Lower leg skin (tissue), 4 donors: Measurements from ENCODE around the gene CSTB. TPM values are rescaled to one million over a fixed set of nuclear protein-coding genes. Genes with fewer than 3 reads are reported as not detected.

Experiments used
- DNase-seq, 2 donors: peaks; one replicate each; pipeline ENCODE4 v3.0.0-alpha.2; 2019; ENCODE audit warnings: low spot score in 2 of 2
- H3K4me3 ChIP-seq: fragments of 200-600 bp; sonication (generic); 2 replicates; pipeline ENCODE4 v1.5.1; 2017; ENCODE audit warnings: mild to moderate bottlenecking, low read depth; ENCODE audit not compliant: poor library complexity, severe bottlenecking
- CTCF ChIP-seq, 3 donors: fragments of 450-650 bp; IDR thresholded peaks; one replicate each; pipeline ENCODE4 v1.5.1; 2016; ENCODE audit warnings: antibody characterized with exemption in 3 of 3, mild to moderate bottlenecking in 3 of 3, moderate library complexity in 2 of 3
- POLR2A ChIP-seq, 2 donors: fragments of 450-650 bp; IDR thresholded peaks; one replicate each; pipeline ENCODE4 v1.6.1; 2016 to 2017; ENCODE audit warnings: antibody characterized with exemption in 2 of 2, mild to moderate bottlenecking in 1 of 2, moderate library complexity in 1 of 2
- WGBS, 2 donors: methylation state at CpG; one replicate each; pipeline ENCODE4 v1.1.5; 2018; 5-methylcytosine and 5-hydroxymethylcytosine counted together
- intact Hi-C: fragments of 100-400 bp; cut with DNase I; formaldehyde crosslinking; loops from one replicate; pipeline ENCODE4 v1.15.0; 2023; ENCODE audit warnings: low total_unique reads
- total RNA-seq, 4 donors: library from RNA; depleted of rRNA; stranded (reverse); fragments of >200 nt; gene quantifications; one replicate each; pipeline ENCODE4 v1.1.0, GENCODE V29; 2016

Gene CSTB
- total RNA-seq, 4 donors from 2014 or later, result 11.0 to 29.3 (median 21.8) TPM

- intact Hi-C loops, result loop anchor here (10.0 kb wide), 1 partner anchor 118 kb away; no protein-coding TSS in a partner anchor
- TF ChIP-seq CTCF (IDR thresholded peaks at IDR 0.05) (no peak), POLR2A (IDR thresholded peaks at IDR 0.05) (no peak)
- DNase-seq, result no peak
- no peak overlapping the region for H3K4me3 ChIP-seq
- 74 to 79% methylated on average over 5 of the region's 5 CpGs for WGBS, 2 donors
Observed at GRCh38 chr21:43782431-43783097, 6.5 kb upstream of the CSTB start.

- WGBS, 2 donors, result 77 to 94% methylated on average over 6 of the region's 6 CpGs
- no peak for TF ChIP-seq CTCF (IDR thresholded peaks at IDR 0.05)
- no peak for TF ChIP-seq POLR2A (IDR thresholded peaks at IDR 0.05)
- DNase-seq, result no peak
- intact Hi-C loops, result loop anchor here (10.0 kb wide), 1 partner anchor 117 kb away; no protein-coding TSS in a partner anchor
- no peak overlapping the region for H3K4me3 ChIP-seq
Observed at GRCh38 chr21:43781846-43782245, 5.7 kb upstream of the CSTB start.

GRCh38 chr21:43779660-43780059, 3.6 kb upstream of the CSTB start:
- TF ChIP-seq CTCF (IDR thresholded peaks at IDR 0.05) (no peak), POLR2A (IDR thresholded peaks at IDR 0.05) (no peak)
- no peak overlapping the region for H3K4me3 ChIP-seq
- intact Hi-C loops, result loop anchor here (10.0 kb wide), 1 partner anchor 115 kb away; no protein-coding TSS in a partner anchor
- 78 to 86% methylated on average over 5 of the region's 5 CpGs for WGBS, 2 donors
- no peak for DNase-seq

- intact Hi-C loops, result no loop called here
- WGBS, 2 donors, result 57 to 61% methylated on average over 20 of the region's 20 CpGs
- H3K4me3 ChIP-seq, result no peak overlapping the region
- DNase-seq, result no peak
- no peak for TF ChIP-seq CTCF (IDR thresholded peaks at IDR 0.05)
- TF ChIP-seq POLR2A (IDR thresholded peaks at IDR 0.05), result no peak
Observed at GRCh38 chr21:43778469-43779335, 2.6 kb upstream of the CSTB start.

- no peak for DNase-seq
- H3K4me3 ChIP-seq, result no peak overlapping the region
- intact Hi-C loops, result no loop called here
- 95 to 100% methylated on average over 3 to 5 of the region's 5 CpGs for WGBS, 2 donors
- no peak for TF ChIP-seq POLR2A (IDR thresholded peaks at IDR 0.05)
- TF ChIP-seq CTCF (IDR thresholded peaks at IDR 0.05), result no peak
Observed at GRCh38 chr21:43777953-43778352, 1.8 kb upstream of the CSTB start.
